T-cell (primary cell): ENCODE data around the gene RAG1. TPM values are rescaled to one million over a fixed set of nuclear protein-coding genes. Genes with fewer than 3 reads are reported as not detected.

ENCODE experiments used
- ATAC-seq, 4 experiments: fragments of 200-7000 bp in 3 of 4; fragments of 150-1000 bp in 1 of 4; cut with Tn5 transposase; replicated peaks in 1 of 4; 1 replicate in 3 of 4; 2 replicates in 1 of 4; pipeline ENCODE4 v1.10.0; 2021; ENCODE audit warnings: moderate library complexity in 3 of 4, mild to moderate bottlenecking in 2 of 4, moderate number of reproducible peaks in 1 of 4
- CTCF ChIA-PET, 2 donors: fragments of 300-600 bp; sonication (Branson Sonifier 250); formaldehyde crosslinking; loops; one replicate each; lab custom pipeline; 2022; ENCODE audit warnings: antibody characterized with exemption in 2 of 2; lab: Charles Lee
- POLR2A ChIA-PET, 2 donors: fragments of 300-600 bp; sonication (Branson Sonifier 250); formaldehyde crosslinking; loops; one replicate each; lab custom pipeline; 2022; ENCODE audit warnings: antibody characterized with exemption in 2 of 2; lab: Charles Lee
- DNase-seq, 35 experiments: peaks; one replicate each; pipeline versions ENCODE4 v3.0.0 to v3.0.0-alpha.2; 2013 to 2023
- H3K27ac ChIP-seq: one replicate; pipeline ENCODE4 v1.5.1; 2013; ENCODE audit warnings: low read length
- H3K27me3 ChIP-seq, 2 experiments: replicated peaks in 1 of 2; 1 replicate in 1 of 2; 2 replicates in 1 of 2; pipeline versions ENCODE4 v1.6.1 to v1.7.0; 2013; ENCODE audit warnings: low read length in 1 of 2, mixed read lengths in 1 of 2; ENCODE audit not compliant: control insufficient read depth in 2 of 2, insufficient read depth in 2 of 2; ENCODE audit errors: extremely low read depth in 1 of 2
- H3K36me3 ChIP-seq, 2 donors: 1 replicate in 1 of 2; 2 replicates in 1 of 2; pipeline versions ENCODE4 v1.6.1 to v1.7.0; 2013; ENCODE audit warnings: low read length in 1 of 2; ENCODE audit not compliant: control insufficient read depth in 2 of 2, insufficient read depth in 1 of 2; ENCODE audit errors: extremely low read depth in 1 of 2
- H3K4me1 ChIP-seq, 2 experiments: 1 replicate in 1 of 2; 2 replicates in 1 of 2; pipeline versions ENCODE4 v1.6.1 to v1.7.0; 2013; ENCODE audit warnings: low read length in 2 of 2, mixed read lengths in 1 of 2; ENCODE audit not compliant: insufficient read depth in 2 of 2, control insufficient read depth in 1 of 2; ENCODE audit errors: extremely low read depth in 1 of 2
- H3K4me3 ChIP-seq, 2 donors: 1 replicate in 1 of 2; 2 replicates in 1 of 2; pipeline versions ENCODE4 v1.5.1 to v1.7.0; 2013; ENCODE audit warnings: mild to moderate bottlenecking in 2 of 2, low read length in 1 of 2, moderate library complexity in 1 of 2; ENCODE audit not compliant: control insufficient read depth in 1 of 2; ENCODE audit errors: extremely low read depth in 1 of 2
- H3K9me3 ChIP-seq: 2 replicates; pipeline ENCODE4 v1.7.0; 2013
- H3K27ac Mint-ChIP-seq, 2 donors: one replicate each; pipeline ENCODE4 v1.8.0; 2020 to 2021; ENCODE audit warnings: mild to moderate bottlenecking in 2 of 2, mixed read lengths in 2 of 2
- H3K27me3 Mint-ChIP-seq, 2 donors: one replicate each; pipeline ENCODE4 v1.8.0; 2021 to 2022; ENCODE audit warnings: mixed read lengths in 2 of 2
- H3K36me3 Mint-ChIP-seq: one replicate; pipeline ENCODE4 v1.8.0; 2021; ENCODE audit warnings: mixed read lengths
- H3K4me1 Mint-ChIP-seq, 3 donors: one replicate each; pipeline ENCODE4 v1.8.0; 2020 to 2022; ENCODE audit warnings: mixed read lengths in 3 of 3, mild to moderate bottlenecking in 1 of 3
- H3K4me3 Mint-ChIP-seq, 3 donors: one replicate each; pipeline ENCODE4 v1.8.0; 2020 to 2022; ENCODE audit warnings: mild to moderate bottlenecking in 3 of 3, mixed read lengths in 3 of 3, moderate library complexity in 3 of 3
- H3K9me3 Mint-ChIP-seq, 3 donors: one replicate each; pipeline ENCODE4 v1.8.0; 2020 to 2022; ENCODE audit warnings: mixed read lengths in 3 of 3
- WGBS: methylation state at CpG from one replicate; pipeline ENCODE4 v1.1.5; 2013; ENCODE audit warnings: missing lambda C conversion rate; ENCODE audit not compliant: insufficient coverage; 5-methylcytosine and 5-hydroxymethylcytosine counted together
- total RNA-seq, 35 experiments: library from RNA in 6 of 35; stranded (reverse) in 6 of 35; fragments of 120-200 nt in 1 of 35; gene quantifications; one replicate each; pipeline versions ENCODE4 v1.2.1 to v1.2.4 and lab custom pipeline; 2013 to 2026

Gene RAG1
- total RNA-seq, 5 donors from 2014 or later (not counting 1 experiment from before 2014, with no cell fraction given): 0.10 to 0.67 (median 0.39) TPM

GRCh38 chr11:36627471-36627870 is 59.7 kb downstream of the RAG1 start:
- peaks cover 9 to 15% of the 10 kb centered on the region in 2 donors for H3K27me3 Mint-ChIP-seq
- no peak for ATAC-seq
- Histone ChIP-seq H3K4me1 (no peaks in the 10 kb centered on the region), H3K9me3 (no peaks in the 10 kb centered on the region), H3K4me3 (no peak overlapping the region), H3K27me3 (no peaks in the 10 kb centered on the region), H3K27ac (no peak overlapping the region), H3K36me3 (no peaks in the 10 kb centered on the region)
- H3K4me1 Mint-ChIP-seq: peaks cover 0 to 7% (median 0%) of the 10 kb centered on the region in 3 donors
- DNase-seq: no peak
- no peaks in the 10 kb centered on the region for H3K36me3 Mint-ChIP-seq
- 86% methylated on average over 1 of the region's 2 CpGs for WGBS
- H3K4me3 Mint-ChIP-seq: no peak overlapping the region
- ChIA-PET POLR2A (no interaction called here), CTCF (no interaction called here)
- no peak overlapping the region for H3K27ac Mint-ChIP-seq
- no peaks in the 10 kb centered on the region for H3K9me3 Mint-ChIP-seq

- Histone ChIP-seq H3K4me1 (no peaks in the 10 kb centered on the region), H3K36me3 (no peaks in the 10 kb centered on the region), H3K27me3 (no peaks in the 10 kb centered on the region), H3K27ac (no peak overlapping the region), H3K4me3 (no peak overlapping the region), H3K9me3 (no peaks in the 10 kb centered on the region)
- Mint-ChIP-seq H3K36me3 (no peaks in the 10 kb centered on the region), H3K27ac (no peak overlapping the region), H3K4me1 (peaks cover 0 to 7% (median 0%) of the 10 kb centered on the region in 3 donors), H3K27me3 (peaks cover 9 to 13% of the 10 kb centered on the region in 2 donors), H3K4me3 (no peak overlapping the region), H3K9me3 (no peaks in the 10 kb centered on the region)
- DNase-seq (no peak), ATAC-seq (no peak)
- ChIA-PET POLR2A (no interaction called here), CTCF (interaction anchor here in 1 of 2 donors (0.7 kb wide), 1 partner anchor 834 kb away, joined by 4 read pairs; no protein-coding TSS in a partner anchor)
- 97% methylated on average over 4 of the region's 5 CpGs for WGBS
Measured at GRCh38 chr11:36628141-36628540, 60.3 kb downstream of the RAG1 start.

- Histone ChIP-seq H3K4me1 (no peaks in the 10 kb centered on the region), H3K4me3 (no peak overlapping the region), H3K9me3 (no peaks in the 10 kb centered on the region), H3K36me3 (no peaks in the 10 kb centered on the region), H3K27me3 (no peaks in the 10 kb centered on the region), H3K27ac (no peak overlapping the region)
- Mint-ChIP-seq H3K4me3 (no peak overlapping the region), H3K9me3 (no peaks in the 10 kb centered on the region), H3K4me1 (peaks cover 0 to 7% (median 0%) of the 10 kb centered on the region in 3 donors), H3K27me3 (peaks cover 10 to 16% of the 10 kb centered on the region in 2 donors), H3K36me3 (no peaks in the 10 kb centered on the region), H3K27ac (no peak overlapping the region)
- ATAC-seq (no peak), DNase-seq (no peak)
- 93% methylated on average over 3 of the region's 4 CpGs for WGBS
- ChIA-PET CTCF (no interaction called here), POLR2A (no interaction called here)
Measured at GRCh38 chr11:36628765-36629244, 61.0 kb downstream of the RAG1 start.

Other genes with a start within 250 kb of the RAG1 start
- 10 to 100 TPM; 17.3 to 26.0 (median 19.4) TPM for gene TRAF6, start 57.7 kb upstream of the RAG1 start, total RNA-seq
- 1 to 10 TPM in 3 of 5 donors, under 1 TPM in 2; 0.59 to 1.5 (median 1.0) TPM for gene IFTAP, start 26.5 kb downstream of the RAG1 start, total RNA-seq
- not detected for gene RAG2, start 30.2 kb downstream of the RAG1 start, total RNA-seq